Fibroblast of skin of scalp (primary cell): ENCODE results near the gene CASZ1.

ENCODE experiments used
- DNase-seq: peaks from one replicate; pipeline ENCODE4 v3.0.0-alpha.2; 2013

The CASZ1 gene

GRCh38 chr1:10621906-10622305, 174.5 kb downstream of the CASZ1 start:
- no peak for DNase-seq

GRCh38 chr1:10620776-10621175, 175.7 kb downstream of the CASZ1 start:
- DNase-seq: no peak

DNA sequence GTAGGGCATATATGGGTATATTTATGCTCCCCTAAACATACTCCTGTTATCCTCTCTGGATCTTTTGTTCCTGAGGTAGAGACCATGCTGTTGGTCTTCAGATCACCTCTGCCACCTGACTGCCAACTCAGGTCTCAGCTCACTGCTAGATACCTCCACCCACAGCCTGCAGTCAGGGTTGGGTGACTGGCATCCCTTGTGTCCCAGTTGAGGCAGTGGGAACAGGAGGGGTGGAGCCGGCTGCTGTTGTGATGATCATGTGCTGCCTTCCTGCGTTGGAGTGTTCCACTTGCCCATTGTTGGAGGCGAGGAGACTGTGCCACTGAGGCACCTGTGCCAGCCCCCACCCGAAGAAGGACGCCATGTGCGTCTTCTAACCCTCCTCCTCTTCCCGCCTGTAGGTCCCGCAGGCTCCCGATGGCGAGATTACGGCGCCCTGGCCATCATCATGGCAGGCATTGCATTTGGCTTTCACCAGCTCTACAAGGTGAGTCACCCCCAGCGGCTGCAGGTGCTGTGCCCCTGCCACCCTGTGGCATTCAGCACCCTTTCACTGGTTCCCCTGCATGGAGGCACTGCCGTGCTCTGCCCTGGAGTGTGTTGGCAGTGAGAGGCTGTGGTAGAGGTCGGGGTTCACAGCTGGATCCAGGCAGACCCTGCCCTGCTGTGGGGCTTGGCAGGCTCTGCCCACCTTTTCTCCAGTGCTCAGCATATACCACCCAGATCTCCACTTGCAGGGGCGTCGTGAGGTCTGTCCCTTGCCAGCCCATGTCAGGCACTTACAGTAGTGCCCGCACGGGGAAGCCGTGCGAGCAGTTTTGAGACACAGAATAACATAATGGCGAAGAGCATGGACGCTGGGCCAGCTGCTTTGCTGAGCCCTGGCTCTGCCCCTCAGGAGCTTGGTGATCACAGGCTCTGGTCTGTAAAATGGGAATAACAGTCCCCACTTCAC, 178.2 kb downstream of the CASZ1 start:
- no peak for DNase-seq

DNA sequence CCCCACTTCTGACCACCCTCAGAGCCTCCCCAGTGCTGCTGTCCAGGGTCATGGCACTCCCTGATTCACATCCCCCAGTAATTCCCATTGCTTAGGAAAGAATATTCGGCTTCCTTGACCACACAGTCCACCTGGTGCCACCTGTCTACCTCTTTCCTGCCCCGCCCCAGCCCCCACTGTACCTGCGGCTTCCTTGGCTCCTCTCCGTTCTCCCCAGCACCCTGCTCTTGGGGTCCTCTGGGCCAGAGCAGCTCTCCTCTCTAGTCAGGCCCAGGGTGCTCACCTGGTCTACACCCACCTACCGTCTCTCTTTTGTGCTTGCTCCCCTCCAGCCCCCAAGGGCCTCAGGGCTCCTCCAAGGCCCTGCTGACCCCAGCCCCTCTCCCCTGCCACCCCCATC, 179.1 kb downstream of the CASZ1 start:
- no peak for DNase-seq

- no peak for DNase-seq
Observed at GRCh38 chr1:10616696-10617095, 179.8 kb downstream of the CASZ1 start.

GRCh38 chr1:10615932-10616671, 180.3 kb downstream of the CASZ1 start:
- DNase-seq: no peak

GRCh38 chr1:10615332-10615731, 181.1 kb downstream of the CASZ1 start:
- DNase-seq: no peak

- no peak for DNase-seq
Observed at GRCh38 chr1:10614377-10615225, 181.8 kb downstream of the CASZ1 start.

- DNase-seq: no peak
Observed at GRCh38 chr1:10613861-10614260, 182.6 kb downstream of the CASZ1 start.

- DNase-seq: no peak
Observed at GRCh38 chr1:10613340-10613739, 183.1 kb downstream of the CASZ1 start.

GRCh38 chr1:10612436-10613160, 183.8 kb downstream of the CASZ1 start:
- no peak for DNase-seq

GRCh38 chr1:10610901-10611600, 185.4 kb downstream of the CASZ1 start:
- no peak for DNase-seq

DNA sequence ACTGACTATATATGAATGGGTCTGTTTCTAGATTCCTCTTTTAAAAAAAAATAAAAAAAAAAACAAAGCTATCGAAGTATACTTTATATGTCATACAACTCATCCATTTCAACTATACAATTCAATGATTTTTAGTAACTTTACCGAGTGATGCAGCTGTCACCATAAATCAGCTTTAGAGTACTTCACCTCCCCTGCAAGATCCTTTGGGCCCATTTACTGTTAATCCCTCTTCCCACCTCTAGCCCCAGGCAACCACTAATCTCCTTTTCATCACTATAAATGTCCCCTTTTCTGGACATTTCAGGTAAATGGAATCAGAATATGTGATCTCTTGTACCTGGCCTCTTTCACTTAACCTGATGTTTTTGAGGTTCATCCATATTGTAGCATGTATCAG, 187.8 kb downstream of the CASZ1 start:
- DNase-seq: no peak

DNA sequence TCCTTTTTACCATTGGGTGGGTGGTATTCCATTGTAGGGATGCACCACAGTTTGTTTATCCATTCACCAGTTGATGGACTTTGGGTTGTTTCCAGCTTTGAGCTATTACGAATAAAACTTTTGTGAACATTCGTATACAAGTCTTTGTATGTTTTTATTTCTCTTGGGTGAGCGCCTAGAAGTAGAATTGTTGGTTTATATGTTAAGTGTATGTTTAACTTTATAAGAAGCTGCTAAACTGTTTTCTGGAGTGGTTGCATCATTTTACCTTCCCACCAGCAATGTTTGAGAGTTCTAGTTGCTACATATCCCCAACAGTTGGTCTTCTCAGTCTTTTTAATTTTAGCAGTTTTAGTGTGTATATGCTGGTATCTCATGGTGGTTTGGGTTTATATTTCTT, 189.2 kb downstream of the CASZ1 start:
- DNase-seq: no peak

- DNase-seq: no peak
Observed at GRCh38 chr1:10606064-10606463, 190.4 kb downstream of the CASZ1 start.

DNA sequence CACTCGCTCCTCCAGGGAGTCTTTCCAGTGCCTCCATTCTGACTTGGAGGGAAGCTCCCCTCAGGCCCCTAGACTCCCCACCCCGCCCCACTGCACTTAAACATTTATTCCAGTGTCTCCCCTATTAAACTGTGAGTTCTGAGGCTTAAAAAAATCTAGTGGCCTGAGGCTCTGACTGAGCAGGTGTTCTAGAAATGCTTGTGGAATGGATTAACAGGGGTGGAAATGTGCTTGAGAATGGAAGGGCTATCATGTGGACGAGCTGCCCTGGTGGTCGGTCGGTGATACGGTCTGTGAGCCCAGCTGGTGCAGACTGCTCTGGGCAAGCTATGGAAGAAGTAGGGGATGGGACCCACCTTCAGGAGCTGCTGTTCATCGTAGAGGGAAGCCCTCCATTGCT, 191.5 kb downstream of the CASZ1 start:
- DNase-seq: no peak

GRCh38 chr1:10602936-10603335, 193.5 kb downstream of the CASZ1 start:
- DNase-seq: no peak

DNA sequence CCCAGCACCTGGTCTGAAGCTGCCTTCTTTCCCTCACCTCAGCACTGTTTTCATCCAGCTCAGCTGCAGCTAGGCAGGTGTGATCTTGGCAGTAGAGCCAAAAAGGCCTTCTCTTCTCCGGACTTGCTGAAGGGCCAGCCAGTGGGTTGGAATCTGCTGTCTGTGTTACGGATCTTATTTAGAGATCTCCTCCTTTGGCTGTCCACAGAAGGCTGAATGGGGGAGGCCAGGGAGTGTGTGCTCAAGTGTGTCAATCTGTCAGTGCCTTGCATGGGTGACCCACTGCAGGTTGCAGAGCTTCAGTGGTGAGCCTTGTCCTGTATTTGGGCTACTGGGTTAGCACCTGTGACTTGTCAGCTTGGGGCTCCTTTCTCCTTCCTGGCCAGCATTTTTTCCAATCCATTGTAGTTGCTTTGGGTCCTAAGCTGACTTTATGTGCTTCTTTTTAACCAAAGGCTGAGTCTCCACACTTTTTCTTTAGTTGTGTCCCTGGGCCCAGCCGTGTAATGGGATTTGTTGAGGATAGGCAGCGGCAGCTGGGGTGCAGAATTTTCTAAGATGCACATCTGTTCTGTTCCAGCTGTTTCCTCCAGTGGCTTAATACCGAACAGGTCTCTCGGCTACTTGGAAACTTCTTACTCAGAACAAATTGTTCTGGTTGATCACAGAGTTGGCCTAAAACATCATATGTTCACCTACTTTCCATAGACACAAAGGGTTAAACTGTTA, 194.9 kb downstream of the CASZ1 start:
- no peak for DNase-seq

DNA sequence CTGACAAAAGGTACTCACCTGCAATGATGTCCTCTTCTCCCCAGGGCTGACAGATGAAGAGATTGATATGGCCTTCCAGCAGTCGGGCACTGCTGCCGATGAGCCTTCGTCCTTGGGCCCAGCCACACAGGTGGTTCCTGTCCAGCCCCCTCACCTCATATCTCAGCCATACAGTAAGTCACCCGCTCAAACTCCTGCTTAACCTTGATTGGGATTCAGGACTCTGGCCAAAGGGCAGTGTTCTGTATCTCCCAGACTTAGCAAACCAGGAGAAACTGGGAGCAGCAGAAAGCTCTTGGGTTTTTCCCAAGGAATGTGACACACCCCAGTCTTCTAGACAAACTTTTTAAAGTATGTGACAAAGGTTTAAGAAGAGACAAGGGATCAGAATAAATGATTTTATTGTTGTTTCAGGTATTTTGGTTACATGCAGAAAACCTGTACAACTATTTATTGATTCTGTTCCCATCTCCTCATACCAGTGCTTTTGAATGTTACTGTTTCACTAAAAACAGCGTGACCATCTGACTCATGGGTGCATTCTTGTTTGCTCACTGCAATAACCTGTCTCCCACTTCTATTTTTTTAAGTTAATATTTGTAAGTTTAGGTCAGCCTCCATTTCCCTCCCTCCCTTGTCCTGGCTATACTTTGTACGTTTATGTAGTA, 197.1 kb downstream of the CASZ1 start:
- peak; percentile 58 for DNase-seq

GRCh38 chr1:10598389-10598702, 198.1 kb downstream of the CASZ1 start:
- DNase-seq: peak; percentile 60
